Measurements from ENCODE around the gene CASTOR1.

Gene CASTOR1

GRCh38 chr22:30318799-30319419 lies 29.6 kb upstream of the CASTOR1 start:
- DNase-seq, result no peak

- no peak for DNase-seq
Observed at GRCh38 chr22:30317778-30318177, 28.5 kb upstream of the CASTOR1 start.

GRCh38 chr22:30315962-30316576 lies 26.8 kb upstream of the CASTOR1 start:
- no peak for DNase-seq

- DNase-seq, result no peak
Observed at GRCh38 chr22:30314915-30315314, 25.6 kb upstream of the CASTOR1 start.

- no peak for DNase-seq
Observed at GRCh38 chr22:30313527-30314363, 24.4 kb upstream of the CASTOR1 start.

GRCh38 chr22:30312053-30312452 lies 22.7 kb upstream of the CASTOR1 start:
- DNase-seq, result no peak

- no peak for DNase-seq
Observed at GRCh38 chr22:30310881-30311771, 21.8 kb upstream of the CASTOR1 start.

- DNase-seq, result no peak
Observed at GRCh38 chr22:30309951-30310741, 20.8 kb upstream of the CASTOR1 start.

- DNase-seq, result no peak
Observed at GRCh38 chr22:30308518-30309230, 19.4 kb upstream of the CASTOR1 start.

- no peak for DNase-seq
Observed at GRCh38 chr22:30308093-30308492, 18.8 kb upstream of the CASTOR1 start.

GRCh38 chr22:30307041-30307574 lies 17.8 kb upstream of the CASTOR1 start:
- no peak for DNase-seq

- no peak for DNase-seq
Observed at GRCh38 chr22:30306627-30307011, 17.3 kb upstream of the CASTOR1 start.

GRCh38 chr22:30305906-30306626 lies 16.8 kb upstream of the CASTOR1 start:
- no peak for DNase-seq

GRCh38 chr22:30305519-30305905 lies 16.2 kb upstream of the CASTOR1 start:
- no peak for DNase-seq

- DNase-seq, result no peak
Observed at GRCh38 chr22:30304495-30305244, 15.4 kb upstream of the CASTOR1 start.

GRCh38 chr22:30302810-30303138 lies 13.5 kb upstream of the CASTOR1 start:
- DNase-seq, result no peak

GRCh38 chr22:30301995-30302809 lies 12.9 kb upstream of the CASTOR1 start:
- DNase-seq, result no peak

- DNase-seq, result no peak
Observed at GRCh38 chr22:30299322-30299721, 10.0 kb upstream of the CASTOR1 start.
